Measurements from ENCODE around the gene STAT2.

GRCh38 chr12:56362130-56363059 lies 2.5 kb upstream of the STAT2 start, which contains the start of gene APOF:
- TF ChIP-seq CTCF (IDR thresholded peaks at IDR 0.05; ENCODE audit: low read length) (no peak), EZH2 (IDR thresholded peaks at IDR 0.05; ENCODE audit: borderline replicate concordance, low read length) (no peak)
